ENCODE results near the gene MARS1. TPM values are rescaled to one million over a fixed set of nuclear protein-coding genes. Genes with fewer than 3 reads are reported as not detected.
"Not testable (repeated sequence)": the region's sequence is repeated elsewhere in the genome, so short reads cannot be mapped to it uniquely, and the experiment has no call there.

MARS1 gene
- total RNA-seq, 4 donors from 2014 or later = 53.2 to 81.0 (median 62.7) TPM

DNA sequence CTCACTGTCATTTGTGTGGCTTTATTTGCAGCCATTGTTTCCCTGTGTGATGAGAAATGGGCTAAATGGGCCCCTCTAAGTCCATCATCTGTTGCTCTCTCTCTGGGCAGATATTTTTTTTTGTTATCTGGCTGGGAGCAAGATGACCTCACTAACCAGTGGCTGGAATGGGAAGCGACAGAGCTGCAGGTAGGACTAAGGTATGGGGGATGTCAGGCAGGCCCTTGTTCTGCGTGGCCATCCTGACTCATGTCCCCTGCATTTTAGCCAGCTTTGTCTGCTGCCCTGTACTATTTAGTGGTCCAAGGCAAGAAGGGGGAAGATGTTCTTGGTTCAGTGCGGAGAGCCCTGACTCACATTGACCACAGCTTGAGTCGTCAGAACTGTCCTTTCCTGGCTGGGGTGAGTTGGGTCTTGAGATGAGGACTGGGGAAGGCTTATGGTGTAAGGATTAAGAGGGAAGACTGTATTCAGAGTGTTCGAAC, 1.3 kb downstream of the MARS1 start:
- H3K27ac ChIP-seq (replicated peaks in 1 of 4) = peak overlapping the region in 2 of 4 donors; percentile 79 to 86
- H3K4me1 ChIP-seq = peaks cover 15 to 20% (median 17%) of the 10 kb centered on the region in 4 donors
- no peak for DNase-seq (ENCODE audit: extremely low spot score)
- H3K27me3 ChIP-seq = no peaks in the 10 kb centered on the region
- TF ChIP-seq POLR2A (IDR thresholded peaks at IDR 0.05; ENCODE audit: low read depth) (no peak), EP300 (IDR thresholded peaks at IDR 0.05) (no peak)
- no peaks in the 10 kb centered on the region for H3K9me3 ChIP-seq
- 83% methylated on average over 3 of the region's 5 CpGs for WGBS
- intact Hi-C loops (cut with DNase I) = no loop called here
- peaks cover 28 to 45% (median 41%) of the 10 kb centered on the region in 4 donors for H3K36me3 ChIP-seq
- peak overlapping the region; percentile 71 to 96 (median 92) for H3K4me3 ChIP-seq

GRCh38 chr12:57490126-57490525, 2.3 kb downstream of the MARS1 start:
- no peak for TF ChIP-seq POLR2A (IDR thresholded peaks at IDR 0.05; ENCODE audit: low read depth)
- no peak for TF ChIP-seq EP300 (IDR thresholded peaks at IDR 0.05)
- TF ChIP-seq, protein P1, sequence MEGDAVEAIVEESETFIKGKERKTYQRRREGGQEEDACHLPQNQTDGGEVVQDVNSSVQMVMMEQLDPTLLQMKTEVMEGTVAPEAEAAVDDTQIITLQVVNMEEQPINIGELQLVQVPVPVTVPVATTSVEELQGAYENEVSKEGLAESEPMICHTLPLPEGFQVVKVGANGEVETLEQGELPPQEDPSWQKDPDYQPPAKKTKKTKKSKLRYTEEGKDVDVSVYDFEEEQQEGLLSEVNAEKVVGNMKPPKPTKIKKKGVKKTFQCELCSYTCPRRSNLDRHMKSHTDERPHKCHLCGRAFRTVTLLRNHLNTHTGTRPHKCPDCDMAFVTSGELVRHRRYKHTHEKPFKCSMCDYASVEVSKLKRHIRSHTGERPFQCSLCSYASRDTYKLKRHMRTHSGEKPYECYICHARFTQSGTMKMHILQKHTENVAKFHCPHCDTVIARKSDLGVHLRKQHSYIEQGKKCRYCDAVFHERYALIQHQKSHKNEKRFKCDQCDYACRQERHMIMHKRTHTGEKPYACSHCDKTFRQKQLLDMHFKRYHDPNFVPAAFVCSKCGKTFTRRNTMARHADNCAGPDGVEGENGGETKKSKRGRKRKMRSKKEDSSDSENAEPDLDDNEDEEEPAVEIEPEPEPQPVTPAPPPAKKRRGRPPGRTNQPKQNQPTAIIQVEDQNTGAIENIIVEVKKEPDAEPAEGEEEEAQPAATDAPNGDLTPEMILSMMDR (IDR thresholded peaks at IDR 0.05) = no peak
- no peak for TF ChIP-seq POLR2AphosphoS5 (IDR thresholded peaks at IDR 0.05)
- intact Hi-C loops (cut with DNase I) = no loop called here
- H3K27ac ChIP-seq (replicated peaks in 1 of 4) = no peak overlapping the region
- H3K4me1 ChIP-seq = peaks cover 15 to 20% (median 17%) of the 10 kb centered on the region in 4 donors
- H3K9me3 ChIP-seq = no peaks in the 10 kb centered on the region
- H3K36me3 ChIP-seq = peaks cover 29 to 47% (median 45%) of the 10 kb centered on the region in 4 donors
- H3K27me3 ChIP-seq = no peaks in the 10 kb centered on the region
- H3K4me3 ChIP-seq = no peak overlapping the region
- DNase-seq (ENCODE audit: extremely low spot score) = no peak
- WGBS = 100% methylated on average over 4 of the region's 4 CpGs

DNA sequence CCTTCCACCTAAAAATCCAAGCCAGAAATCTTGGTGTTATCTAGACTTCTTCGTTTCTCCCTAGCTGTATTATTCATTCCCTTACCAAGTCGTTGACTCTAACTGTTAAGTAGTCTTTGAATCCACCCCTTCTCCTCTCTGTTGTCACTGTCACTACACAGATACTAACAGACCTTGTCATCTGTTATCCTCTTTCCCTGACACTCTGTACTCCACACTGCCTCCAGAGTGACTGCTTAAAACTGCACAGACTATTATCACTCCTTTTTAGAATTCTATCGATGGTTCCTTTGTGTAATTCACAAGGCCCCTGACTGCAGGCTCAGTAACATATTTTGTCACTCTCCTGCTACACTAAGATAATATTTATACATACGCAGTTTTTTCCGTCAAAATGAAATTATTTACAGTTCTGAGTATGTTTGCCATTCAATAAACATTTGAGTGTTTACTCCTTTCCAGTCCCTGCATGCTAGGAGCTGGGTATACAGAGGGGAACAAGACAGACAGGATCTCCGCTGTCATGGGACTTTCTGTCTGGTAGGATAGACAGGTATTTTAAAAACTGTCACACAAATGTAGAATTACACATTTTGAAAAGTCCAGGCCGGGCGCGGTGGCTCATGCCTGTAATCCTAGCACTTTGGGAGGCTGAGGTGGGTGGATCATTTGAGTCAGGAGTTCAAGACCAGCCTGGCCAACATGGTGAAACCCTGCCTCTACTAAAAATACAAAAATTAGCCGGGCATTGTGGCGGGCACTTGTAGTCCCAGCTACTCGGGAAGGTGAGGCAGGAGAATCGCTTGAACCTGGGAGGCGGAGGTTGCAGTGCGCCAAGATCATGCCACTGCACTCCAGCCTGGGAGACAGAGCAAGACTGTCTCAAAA, 3.8 kb downstream of the MARS1 start:
- Histone ChIP-seq H3K9me3 (no peaks in the 10 kb centered on the region), H3K27ac (replicated peaks in 1 of 4) (no peak overlapping the region), H3K27me3 (no peaks in the 10 kb centered on the region), H3K4me1 (peaks cover 15 to 20% (median 17%) of the 10 kb centered on the region in 4 donors), H3K4me3 (no peak overlapping the region), H3K36me3 (peaks cover 29 to 63% (median 58%) of the 10 kb centered on the region in 4 donors)
- WGBS = 92% methylated on average over 15 of the region's 15 CpGs
- intact Hi-C loops (cut with DNase I) = no loop called here
- no peak for TF ChIP-seq EP300 (IDR thresholded peaks at IDR 0.05)
- TF ChIP-seq POLR2A (IDR thresholded peaks at IDR 0.05; ENCODE audit: low read depth) = no peak
- no peak for TF ChIP-seq POLR2AphosphoS5 (IDR thresholded peaks at IDR 0.05)
- TF ChIP-seq, protein P1 (IDR thresholded peaks at IDR 0.05) = no peak
- DNase-seq (ENCODE audit: extremely low spot score) = no peak

- WGBS = 93% methylated on average over 3 of the region's 48 CpGs
- DNase-seq (ENCODE audit: extremely low spot score); H3K27me3 ChIP-seq; intact Hi-C loops (cut with DNase I); H3K4me3 ChIP-seq; H3K9me3 ChIP-seq; H3K4me1 ChIP-seq; H3K27ac ChIP-seq (replicated peaks in 1 of 4): not testable (repeated sequence)
- peaks cover 43 to 87% (median 75%) of the 10 kb centered on the region in 4 donors for H3K36me3 ChIP-seq
Observed at GRCh38 chr12:57495051-57495701, 7.3 kb downstream of the MARS1 start.

DNA sequence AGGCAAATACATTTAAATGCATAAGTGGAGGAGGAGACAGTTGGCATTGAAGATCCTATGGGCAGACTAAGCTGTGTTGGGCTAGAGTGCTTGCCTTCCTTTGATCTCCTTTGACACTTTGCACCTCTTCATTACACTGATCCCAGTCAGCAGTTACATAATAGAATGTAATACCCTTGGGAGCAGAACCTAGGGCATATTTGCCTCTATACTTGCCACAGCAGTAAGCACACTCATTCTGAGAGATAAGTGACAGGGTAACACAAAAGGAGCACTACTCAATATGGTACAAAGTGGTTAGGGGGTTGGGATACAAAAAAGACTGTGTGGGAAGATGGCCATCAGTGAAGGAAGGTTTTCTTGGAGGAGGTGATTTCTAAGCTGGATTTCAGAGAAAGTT, 9.0 kb downstream of the MARS1 start:
- H3K9me3 ChIP-seq = no peaks in the 10 kb centered on the region
- intact Hi-C loops (cut with DNase I) = no loop called here
- no peaks in the 10 kb centered on the region for H3K27me3 ChIP-seq
- peaks cover 40 to 87% (median 75%) of the 10 kb centered on the region in 4 donors for H3K36me3 ChIP-seq
- no peak overlapping the region for H3K27ac ChIP-seq (replicated peaks in 1 of 4)
- TF ChIP-seq POLR2A (IDR thresholded peaks at IDR 0.05; ENCODE audit: low read depth) = no peak
- TF ChIP-seq, protein P1 (IDR thresholded peaks at IDR 0.05) = no peak
- TF ChIP-seq POLR2AphosphoS5 (IDR thresholded peaks at IDR 0.05) = no peak
- no peak for TF ChIP-seq EP300 (IDR thresholded peaks at IDR 0.05)
- DNase-seq (ENCODE audit: extremely low spot score) = no peak
- H3K4me3 ChIP-seq = no peak overlapping the region
- H3K4me1 ChIP-seq = no peaks in the 10 kb centered on the region

Data from esophagus muscularis mucosa (tissue), 4 donors.